GM19351 (cell line): ENCODE results near the gene DMWD.
A peak's percentile ranks its signal among the peaks of the same experiment; 100 is the strongest.

ENCODE experiments used
- ATAC-seq: cut with Tn5 transposase; IDR thresholded peaks from one replicate; pipeline ENCODE4 v1.9.1; 2021; ENCODE audit warnings: mild to moderate bottlenecking, moderate library complexity; ENCODE audit not compliant: unreplicated experiment

DMWD gene

DNA sequence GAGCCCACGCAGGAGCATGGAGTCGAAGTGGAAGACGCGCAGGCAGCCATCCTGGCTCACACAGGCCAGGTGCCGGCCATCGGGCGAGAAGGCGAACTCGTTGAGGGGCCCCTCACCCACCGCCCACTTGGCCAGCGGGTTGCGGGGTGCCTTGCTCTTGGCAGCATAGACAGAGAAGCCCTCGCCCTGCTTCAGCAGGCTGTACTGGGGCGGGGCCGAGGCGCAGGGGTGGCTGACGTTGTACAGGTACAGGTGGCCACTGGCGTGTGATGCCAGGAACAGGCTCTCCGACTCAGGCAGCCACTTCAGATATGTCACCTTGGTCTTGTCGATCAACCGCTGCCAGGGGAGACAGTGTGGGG is 6.1 kb downstream of the DMWD start:
- ATAC-seq: no peak

DNA sequence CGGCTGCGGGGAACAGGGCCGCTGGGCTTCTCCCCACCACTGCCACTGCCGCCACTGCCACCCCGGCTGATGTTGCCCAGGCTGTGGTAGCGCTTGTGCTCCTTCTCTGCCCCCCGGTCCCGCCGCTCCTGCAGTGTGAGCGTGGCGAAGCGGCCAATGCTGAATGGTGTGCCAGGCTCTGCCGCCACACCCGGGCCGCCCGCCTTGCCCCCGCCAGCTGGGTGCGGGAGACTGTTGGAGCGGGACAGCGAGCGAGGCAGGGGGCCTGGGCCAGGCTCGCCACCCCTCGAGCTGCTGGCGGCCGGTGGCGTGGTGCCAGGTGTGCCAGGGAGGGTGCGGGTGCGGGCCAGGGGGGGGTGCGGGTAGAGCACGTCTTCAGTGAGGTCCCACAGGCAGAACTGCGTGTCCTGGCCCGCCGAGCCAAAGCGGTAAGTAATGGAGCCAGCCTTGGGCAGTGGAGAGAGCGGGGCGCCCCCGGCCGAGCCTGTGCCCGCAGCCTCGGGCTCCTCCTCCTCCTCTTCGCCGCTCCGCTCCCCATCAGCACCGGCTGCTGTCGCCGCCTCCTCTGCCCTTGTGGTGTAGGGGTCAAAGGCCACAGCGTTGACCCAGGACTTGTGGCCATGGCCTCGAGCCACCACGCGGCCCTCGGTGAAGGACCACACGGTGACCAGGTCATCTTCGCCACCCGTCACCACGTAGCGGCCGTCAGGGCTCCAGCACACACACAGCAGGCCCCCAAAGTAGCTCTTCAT is 6.7 kb downstream of the DMWD start:
- ATAC-seq: no peak

GRCh38 chr19:45785097-45785496 is 7.5 kb downstream of the DMWD start:
- no peak for ATAC-seq

GRCh38 chr19:45784096-45784495 is 8.5 kb downstream of the DMWD start:
- no peak for ATAC-seq

GRCh38 chr19:45782820-45783785 is 9.5 kb downstream of the DMWD start:
- no peak for ATAC-seq

DNA sequence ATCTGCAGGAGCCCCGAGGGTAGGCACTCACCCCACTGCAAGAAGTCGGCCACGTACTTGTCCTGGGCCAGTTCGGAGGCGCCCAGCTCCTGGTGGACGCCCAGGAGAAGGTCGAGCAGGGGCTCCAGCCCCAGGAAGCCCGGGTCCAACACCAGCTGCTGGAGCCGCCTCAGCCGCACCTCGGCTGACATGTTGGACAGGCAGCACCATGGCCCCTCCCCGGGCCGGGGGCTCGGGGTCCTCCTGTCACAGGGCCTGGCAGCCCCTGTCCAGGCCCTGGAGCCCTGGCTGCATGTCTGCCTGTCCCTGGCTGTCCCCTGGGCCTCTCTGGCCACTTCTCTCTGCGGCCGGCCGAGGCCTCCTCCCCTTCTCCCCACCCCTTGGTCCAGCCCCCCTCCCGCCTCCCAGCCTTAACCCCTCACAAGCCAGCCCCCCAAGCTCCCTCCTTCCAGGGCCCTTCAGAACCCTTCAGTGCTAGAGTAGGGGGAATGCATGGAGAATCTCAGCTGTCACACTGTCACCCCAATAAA is 10.4 kb downstream of the DMWD start, which contains the start of gene DMPK:
Gene DMPK, minus strand, starts transcription at position 329 of the 530 bp plus-strand sequence. Its CDS starts 138 bp downstream, at position 191.
- ATAC-seq: no peak

DNA sequence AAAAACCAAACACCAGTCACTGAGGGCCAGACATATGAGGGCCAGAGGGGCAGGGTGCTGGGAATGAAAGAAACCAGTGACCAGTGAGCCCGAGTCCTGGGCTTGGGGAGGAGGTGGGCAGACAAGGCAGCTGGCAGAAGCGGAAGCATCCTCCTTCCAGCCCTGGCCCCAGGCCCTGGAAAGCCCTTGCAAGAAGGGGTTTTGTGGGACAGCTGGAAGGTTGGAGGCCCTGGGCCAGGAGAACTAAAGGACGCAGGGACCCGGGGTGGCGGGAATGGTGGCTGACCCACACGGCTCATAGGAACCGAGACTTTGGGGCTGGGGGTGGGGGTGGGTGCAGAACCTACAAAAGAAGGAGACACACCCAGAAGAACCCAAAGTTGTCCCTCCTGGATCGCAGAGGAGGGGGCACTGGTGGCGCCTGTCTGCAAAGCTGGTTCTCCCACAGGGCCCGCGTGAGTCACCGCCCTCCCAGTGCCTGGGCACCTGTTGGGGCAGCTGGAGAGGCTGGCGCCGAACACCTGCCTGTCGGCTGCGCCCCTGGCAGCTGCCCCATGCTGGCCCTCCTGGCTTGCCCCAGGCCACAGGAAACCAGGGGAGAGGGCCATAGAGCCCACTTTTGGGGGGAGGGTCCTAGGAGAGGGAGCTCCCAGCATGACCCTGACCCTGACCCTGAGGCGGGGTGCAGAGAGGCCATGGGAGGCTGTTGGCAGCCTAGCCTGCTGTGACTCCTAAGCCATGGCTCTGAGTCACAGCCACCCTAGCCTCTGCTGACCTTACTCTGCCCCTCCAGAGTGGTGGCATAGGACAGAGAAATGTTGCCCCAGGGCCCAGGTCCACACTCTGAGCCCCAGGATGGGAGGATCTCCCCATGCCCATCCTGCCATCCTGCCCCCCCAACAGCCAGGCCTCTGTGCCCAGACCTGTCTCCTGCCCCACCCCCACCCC is 11.2 kb downstream of the DMWD start:
- no peak for ATAC-seq

- no peak for ATAC-seq
These were observed 12.0 kb downstream of the DMWD start for GRCh38 chr19:45780448-45781213.

GRCh38 chr19:45780146-45780447 is 12.5 kb downstream of the DMWD start:
- no peak for ATAC-seq

DNA sequence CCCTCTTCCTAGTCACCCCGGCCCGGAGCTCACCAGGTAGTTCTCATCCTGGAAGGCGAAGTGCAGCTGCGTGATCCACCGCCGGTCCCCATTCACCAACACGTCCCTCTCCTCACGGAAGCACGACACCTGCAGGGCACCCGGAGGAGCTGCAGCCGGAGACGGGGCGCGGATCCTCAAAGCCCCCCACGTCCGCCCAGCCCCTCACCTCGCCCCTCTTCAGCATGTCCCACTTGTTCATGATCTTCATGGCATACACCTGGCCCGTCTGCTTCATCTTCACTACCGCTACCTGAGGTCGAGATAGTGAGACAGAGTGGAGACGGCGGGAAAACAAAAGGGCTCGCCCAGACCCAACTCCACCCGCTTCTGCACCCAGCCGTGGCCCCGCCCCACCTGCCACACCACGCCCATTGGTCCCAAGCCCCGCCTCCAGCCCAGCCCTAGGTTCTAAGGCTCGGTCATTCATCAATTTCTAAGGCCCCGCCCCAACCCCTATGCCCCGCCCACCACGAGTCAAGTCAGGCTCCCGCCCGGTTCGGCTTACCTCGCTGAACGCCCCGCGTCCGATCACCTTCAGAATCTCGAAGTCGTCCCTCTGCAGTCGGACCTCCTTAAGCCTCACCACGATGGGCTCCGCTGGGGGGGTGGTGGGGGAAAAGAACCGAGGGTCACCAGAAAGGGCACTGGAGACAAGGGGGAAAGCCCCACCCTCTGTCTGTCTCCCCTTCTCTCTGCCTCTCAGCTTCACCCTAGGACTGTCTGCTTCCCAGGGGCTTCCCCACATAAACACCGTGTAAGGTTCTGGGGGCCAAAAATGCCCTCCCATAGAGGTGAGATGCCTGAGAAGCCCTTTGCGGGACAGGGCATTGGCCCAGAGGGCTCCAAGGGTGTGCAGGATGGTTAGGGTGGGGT is 13.2 kb downstream of the DMWD start:
- ATAC-seq: peak; percentile 85

DNA sequence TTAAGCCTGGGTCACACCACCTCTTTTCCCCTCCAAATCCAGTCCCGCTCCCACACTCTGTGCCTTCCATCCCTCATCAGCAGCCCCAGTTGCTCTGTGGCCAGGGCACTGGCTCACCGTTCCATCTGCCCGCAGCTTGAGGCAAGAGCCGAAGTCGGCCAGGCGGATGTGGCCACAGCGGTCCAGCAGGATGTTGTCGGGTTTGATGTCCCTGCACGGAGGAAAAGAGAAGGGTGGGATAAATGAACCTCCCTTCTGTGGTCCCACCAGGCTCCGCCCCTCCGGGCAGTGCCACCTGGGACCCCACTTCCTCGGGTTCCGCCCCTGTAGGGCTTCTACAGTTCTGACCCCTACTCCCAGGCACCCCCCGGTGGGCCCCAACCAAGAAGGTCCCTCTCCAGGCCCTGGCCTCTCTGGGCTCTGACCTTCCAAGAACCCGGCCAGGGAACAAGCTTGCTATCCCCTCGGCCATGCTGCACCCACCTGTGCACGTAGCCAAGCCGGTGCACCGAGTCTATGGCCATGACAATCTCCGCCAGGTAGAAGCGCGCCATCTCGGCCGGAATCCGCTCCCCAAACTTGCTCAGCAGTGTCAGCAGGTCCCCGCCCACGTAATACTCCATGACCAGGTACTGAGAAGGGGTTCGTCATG is 14.5 kb downstream of the DMWD start:
- ATAC-seq: no peak

- ATAC-seq: no peak
These were observed 15.2 kb downstream of the DMWD start for GRCh38 chr19:45777395-45777961.

- no peak for ATAC-seq
These were observed 17.9 kb downstream of the DMWD start for GRCh38 chr19:45774765-45775164.

DNA sequence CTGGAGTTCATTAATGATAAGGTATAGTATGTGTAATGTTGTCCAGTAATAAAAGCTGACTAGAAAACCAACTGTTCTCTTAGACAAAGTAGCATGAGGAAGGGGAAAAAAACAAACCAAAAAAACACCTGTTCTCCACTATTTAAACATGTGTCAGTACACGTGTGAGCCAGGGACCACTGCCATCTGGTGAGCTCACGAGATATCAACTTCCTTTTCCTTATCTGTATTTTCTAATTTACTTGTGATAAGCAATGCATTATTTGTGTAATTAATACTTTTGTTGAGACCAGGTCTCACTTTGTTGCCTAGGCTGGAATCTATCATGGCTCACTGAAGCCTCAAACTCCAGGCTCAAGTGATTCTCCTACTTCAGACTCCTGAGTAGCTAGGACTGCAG is 19.3 kb downstream of the DMWD start:
- ATAC-seq: no peak

DNA sequence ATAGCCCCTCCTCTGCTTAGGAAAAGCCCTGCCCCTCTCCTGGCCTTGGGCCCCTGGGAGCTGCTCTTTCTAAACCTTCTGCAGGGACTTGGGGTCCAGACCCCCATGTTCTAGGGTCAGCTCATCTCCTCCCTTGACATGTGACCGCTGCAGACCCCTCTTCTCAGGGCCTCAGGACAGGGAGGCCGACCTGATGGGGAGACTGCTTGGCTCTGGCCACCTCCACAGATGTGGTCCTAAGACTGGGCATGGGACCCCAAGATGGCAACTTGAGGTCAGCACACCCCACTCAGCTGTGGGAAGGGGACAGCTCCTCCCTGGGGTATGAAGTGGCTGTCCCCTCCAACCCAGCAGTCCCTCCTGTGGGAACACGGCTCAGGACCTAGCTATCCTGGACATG is 19.7 kb downstream of the DMWD start:
- ATAC-seq: no peak

DNA sequence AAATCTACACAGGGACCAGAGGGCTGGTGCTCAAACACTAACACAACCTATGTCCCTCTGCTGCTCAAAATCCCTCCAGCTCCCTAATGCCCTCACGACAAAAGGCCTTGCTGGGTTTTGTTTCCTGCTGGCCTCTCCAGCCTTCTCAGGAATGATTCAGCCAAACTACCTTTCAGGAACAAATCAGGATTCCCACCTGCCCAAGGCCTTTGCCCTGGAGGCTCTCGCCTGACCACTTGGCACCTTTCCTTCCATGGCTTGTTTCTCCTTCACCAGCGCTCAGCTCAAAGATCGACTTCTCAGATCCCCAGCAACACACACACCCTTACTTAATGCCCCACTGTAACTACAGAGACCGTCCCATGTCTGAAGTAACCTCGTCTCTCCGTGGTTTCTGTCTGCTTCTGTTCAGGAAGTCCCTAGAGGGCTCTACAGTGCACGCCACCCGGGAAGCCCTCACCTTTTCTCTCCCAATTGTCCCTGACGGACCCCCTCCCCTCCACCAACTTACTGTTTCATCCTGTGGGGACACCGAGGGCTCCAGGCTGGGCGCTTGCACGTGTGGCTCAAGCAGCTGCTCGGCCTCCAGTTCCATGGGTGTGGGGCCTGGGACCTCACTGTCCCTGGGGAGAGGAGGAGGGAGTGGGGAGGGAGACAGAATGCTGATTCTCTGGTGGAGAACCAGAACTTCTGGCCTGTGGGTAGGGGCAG is 20.4 kb downstream of the DMWD start:
- ATAC-seq: no peak

- ATAC-seq: no peak
These were observed 21.2 kb downstream of the DMWD start for GRCh38 chr19:45771311-45771933.
